Colonic mucosa (tissue), 4 donors: ENCODE measurements around the gene ECSCR. TPM values are rescaled to one million over a fixed set of nuclear protein-coding genes. Genes with fewer than 3 reads are reported as not detected.

ENCODE experiments used
- DNase-seq: peaks from one replicate; pipeline ENCODE4 v3.0.0-alpha.2; 2020
- H3K27ac ChIP-seq: fragments of 200-600 bp; one replicate; pipeline ENCODE4 v1.8.0; 2021
- H3K27me3 ChIP-seq: fragments of 200-600 bp; one replicate; pipeline ENCODE4 v1.8.0; 2021
- H3K36me3 ChIP-seq: fragments of 200-600 bp; one replicate; pipeline ENCODE4 v1.8.0; 2021
- H3K4me1 ChIP-seq: fragments of 200-600 bp; one replicate; pipeline ENCODE4 v1.8.0; 2021; ENCODE audit warnings: mild to moderate bottlenecking
- H3K4me3 ChIP-seq: fragments of 200-600 bp; one replicate; pipeline ENCODE4 v1.8.0; 2021
- H3K9ac ChIP-seq, 2 donors: one replicate each; pipeline ENCODE4 v1.7.0; 2013; ENCODE audit warnings: control low read depth in 2 of 2, low read depth in 2 of 2, low read length in 2 of 2
- H3K9me3 ChIP-seq: fragments of 200-600 bp; one replicate; pipeline ENCODE4 v1.8.0; 2021
- intact Hi-C: fragments of 100-400 bp; cut with DNase I; formaldehyde crosslinking; loops from one replicate; pipeline ENCODE4 v1.14.1; 2022
- total RNA-seq, 2 donors: library from RNA; stranded (reverse); fragmentation: NEBNext Ultra II Directional in 1 of 2; extraction: Animal tissue kit (Norgen Biotek cat#: 25700) in 1 of 2; gene quantifications; one replicate each; pipeline ENCODE4 v1.2.1, GENCODE V29; 2021
- TF ChIP-seq, protein P1 (sequence below): fragments of 200-600 bp; IDR thresholded peaks from one replicate; pipeline ENCODE4 v1.8.0; 2022; ENCODE audit warnings: antibody characterized with exemption, mild to moderate bottlenecking
- donor health status: healthy.
- donor health status: DM: no; HTN: no; CAD: no.
- donor health status: DM: no; HTN: no; CAD: no.

ECSCR gene
- total RNA-seq, 2 donors from 2014 or later: 2.2 to 7.4 TPM

DNA sequence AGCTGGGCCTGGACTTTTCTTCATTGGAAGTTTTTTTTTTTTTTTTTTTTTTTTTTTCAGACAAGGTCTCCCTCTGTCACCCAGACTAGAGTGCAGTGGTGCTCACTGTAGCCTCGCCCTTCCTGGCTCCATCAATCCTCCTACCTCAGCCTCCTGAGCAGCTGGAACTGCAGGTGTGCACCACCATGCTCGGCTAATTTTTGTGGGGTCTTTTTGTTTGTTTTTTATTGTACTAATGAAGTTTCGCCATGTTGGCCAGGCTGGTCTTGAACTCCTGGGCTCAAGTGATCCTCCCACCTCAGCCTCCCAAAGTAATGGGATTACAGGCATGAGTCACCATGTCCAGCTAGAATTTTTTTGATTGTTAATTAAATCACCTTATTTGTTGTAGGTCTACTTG is 26.9 kb downstream of the ECSCR start:
- Histone ChIP-seq H3K9me3 (no peaks in the 10 kb centered on the region), H3K36me3 (no peaks in the 10 kb centered on the region), H3K9ac (no peak overlapping the region), H3K4me3 (no peak overlapping the region), H3K4me1 (no peaks in the 10 kb centered on the region), H3K27me3 (no peaks in the 10 kb centered on the region), H3K27ac (no peak overlapping the region)
- DNase-seq: no peak
- TF ChIP-seq, protein P1, sequence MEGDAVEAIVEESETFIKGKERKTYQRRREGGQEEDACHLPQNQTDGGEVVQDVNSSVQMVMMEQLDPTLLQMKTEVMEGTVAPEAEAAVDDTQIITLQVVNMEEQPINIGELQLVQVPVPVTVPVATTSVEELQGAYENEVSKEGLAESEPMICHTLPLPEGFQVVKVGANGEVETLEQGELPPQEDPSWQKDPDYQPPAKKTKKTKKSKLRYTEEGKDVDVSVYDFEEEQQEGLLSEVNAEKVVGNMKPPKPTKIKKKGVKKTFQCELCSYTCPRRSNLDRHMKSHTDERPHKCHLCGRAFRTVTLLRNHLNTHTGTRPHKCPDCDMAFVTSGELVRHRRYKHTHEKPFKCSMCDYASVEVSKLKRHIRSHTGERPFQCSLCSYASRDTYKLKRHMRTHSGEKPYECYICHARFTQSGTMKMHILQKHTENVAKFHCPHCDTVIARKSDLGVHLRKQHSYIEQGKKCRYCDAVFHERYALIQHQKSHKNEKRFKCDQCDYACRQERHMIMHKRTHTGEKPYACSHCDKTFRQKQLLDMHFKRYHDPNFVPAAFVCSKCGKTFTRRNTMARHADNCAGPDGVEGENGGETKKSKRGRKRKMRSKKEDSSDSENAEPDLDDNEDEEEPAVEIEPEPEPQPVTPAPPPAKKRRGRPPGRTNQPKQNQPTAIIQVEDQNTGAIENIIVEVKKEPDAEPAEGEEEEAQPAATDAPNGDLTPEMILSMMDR: no peak
- intact Hi-C loops: no loop called here

DNA sequence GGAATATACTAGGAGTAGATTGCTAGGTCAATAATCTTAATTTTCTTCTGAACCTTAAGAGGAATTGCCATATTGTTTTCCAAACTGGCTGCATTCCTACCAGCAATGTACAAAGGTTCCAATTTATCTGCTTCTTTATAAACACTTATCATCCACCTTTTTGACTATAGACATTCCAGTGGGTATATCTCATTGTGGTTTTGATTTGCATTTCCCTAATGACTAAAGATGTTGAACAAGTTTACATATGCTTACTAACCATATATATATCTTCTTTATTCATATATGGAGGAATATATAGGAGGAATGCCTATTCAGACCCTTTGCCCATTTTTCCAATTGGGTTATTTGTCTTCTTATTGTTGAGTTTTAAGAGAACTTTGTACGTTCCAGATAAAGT is 30.8 kb downstream of the ECSCR start:
- TF ChIP-seq, protein P1: no peak
- no peaks in the 10 kb centered on the region for H3K9me3 ChIP-seq
- H3K4me3 ChIP-seq: no peak overlapping the region
- no peaks in the 10 kb centered on the region for H3K4me1 ChIP-seq
- H3K27ac ChIP-seq: no peak overlapping the region
- no peaks in the 10 kb centered on the region for H3K27me3 ChIP-seq
- intact Hi-C loops: no loop called here
- no peaks in the 10 kb centered on the region for H3K36me3 ChIP-seq
- no peak overlapping the region for H3K9ac ChIP-seq
- no peak for DNase-seq

- no peak for DNase-seq
- H3K9ac ChIP-seq: no peak overlapping the region
- intact Hi-C loops: no loop called here
- TF ChIP-seq, protein P1: no peak
- H3K9me3 ChIP-seq: no peaks in the 10 kb centered on the region
- H3K27me3 ChIP-seq: no peaks in the 10 kb centered on the region
- H3K4me1 ChIP-seq: no peaks in the 10 kb centered on the region
- no peak overlapping the region for H3K4me3 ChIP-seq
- H3K36me3 ChIP-seq: no peaks in the 10 kb centered on the region
- no peak overlapping the region for H3K27ac ChIP-seq
These were observed 32.5 kb downstream of the ECSCR start for GRCh38 chr5:139430015-139430414.

GRCh38 chr5:139426203-139426885 is 36.2 kb downstream of the ECSCR start:
- intact Hi-C loops: no loop called here
- no peaks in the 10 kb centered on the region for H3K9me3 ChIP-seq
- no peak overlapping the region for H3K27ac ChIP-seq
- H3K27me3 ChIP-seq: no peaks in the 10 kb centered on the region
- H3K4me1 ChIP-seq: no peaks in the 10 kb centered on the region
- no peak for DNase-seq
- H3K36me3 ChIP-seq: no peaks in the 10 kb centered on the region
- H3K4me3 ChIP-seq: no peak overlapping the region
- no peak overlapping the region for H3K9ac ChIP-seq
- TF ChIP-seq, protein P1: no peak

GRCh38 chr5:139425497-139425896 is 37.0 kb downstream of the ECSCR start:
- no peaks in the 10 kb centered on the region for H3K4me1 ChIP-seq
- intact Hi-C loops: no loop called here
- H3K9ac ChIP-seq: no peak overlapping the region
- H3K27me3 ChIP-seq: no peaks in the 10 kb centered on the region
- no peak overlapping the region for H3K4me3 ChIP-seq
- TF ChIP-seq, protein P1: no peak
- no peak for DNase-seq
- no peaks in the 10 kb centered on the region for H3K36me3 ChIP-seq
- no peak overlapping the region for H3K27ac ChIP-seq
- H3K9me3 ChIP-seq: no peaks in the 10 kb centered on the region
